Panc1 (cell line): ENCODE data around the gene KCNT1.

Source experiments
- CTCF ChIP-seq: fragments of 450-650 bp; IDR thresholded peaks from 2 replicates; pipeline ENCODE4 v1.5.1; 2017; ENCODE audit warnings: mild to moderate bottlenecking
- REST ChIP-seq, 2 experiments: IDR thresholded peaks; 2 replicates each; pipeline ENCODE4 v1.6.1; 2011 to 2012; ENCODE audit warnings: low read depth in 2 of 2, control low read depth in 1 of 2, low read length in 1 of 2, mild to moderate bottlenecking in 1 of 2, moderate library complexity in 1 of 2; ENCODE audit not compliant: insufficient read depth in 1 of 2
- SIN3A ChIP-seq: IDR thresholded peaks from 2 replicates; pipeline ENCODE4 v1.6.1; 2012; ENCODE audit warnings: low read depth, mild to moderate bottlenecking, low read length, moderate library complexity, borderline replicate concordance; ENCODE audit not compliant: insufficient read depth
- TCF7L2 ChIP-seq: IDR thresholded peaks from 2 replicates; pipeline ENCODE4 v1.6.1; 2011; ENCODE audit warnings: mild to moderate bottlenecking, low read depth, low read length, inconsistent platforms

- TF ChIP-seq CTCF (no peak), REST (IDR thresholded peaks at IDR 0.05; ENCODE audit: insufficient read depth in 1 of 2, low read depth in 2 of 2, low read length in 1 of 2) (no peak), SIN3A (no peak), TCF7L2 (no peak)
These were observed 116.9 kb downstream of the KCNT1 start for GRCh38 chr9:135818718-135819475.
